ENCODE data around the gene HS3ST1. TPM values are rescaled to one million over a fixed set of nuclear protein-coding genes. Genes with fewer than 3 reads are reported as not detected.
A peak's percentile ranks its signal among the peaks of the same experiment; 100 is the strongest.

Gene HS3ST1
- polyA plus RNA-seq (ENCODE audit: insufficient read length in 12 of 12), result under 1 TPM in 10 of 12 donors, not detected in 2; 0.05 to 0.85 (median 0.27) TPM
- long read RNA-seq, donor 1, full-length matches to known transcripts, result 4 of 4 reads
- long read RNA-seq, donor 1, partial matches to known transcripts, result 0 of 4 reads
- long read RNA-seq, donor 1, other reads (novel, unspliced or antisense), result 0 of 4 reads
- long read RNA-seq, donor 2, result 0 reads
- long read RNA-seq, donor 3, result 0 reads
- long read RNA-seq, donor 4, result 0 reads
- long read RNA-seq, donor 5, result 0 reads
- long read RNA-seq, donor 6, full-length matches to known transcripts, result 1 of 1 reads
- long read RNA-seq, donor 6, partial matches to known transcripts, result 0 of 1 reads
- long read RNA-seq, donor 6, other reads (novel, unspliced or antisense), result 0 of 1 reads
- long read RNA-seq, donor 7, result 0 reads
- long read RNA-seq, donor 8, full-length matches to known transcripts, result 1 of 1 reads
- long read RNA-seq, donor 8, partial matches to known transcripts, result 0 of 1 reads
- long read RNA-seq, donor 8, other reads (novel, unspliced or antisense), result 0 of 1 reads
- long read RNA-seq, donor 9, full-length matches to known transcripts, result 3 of 3 reads
- long read RNA-seq, donor 9, partial matches to known transcripts, result 0 of 3 reads
- long read RNA-seq, donor 9, other reads (novel, unspliced or antisense), result 0 of 3 reads
- long read RNA-seq, donor 10, result 0 reads
- long read RNA-seq, donor 11, result 0 reads

DNA sequence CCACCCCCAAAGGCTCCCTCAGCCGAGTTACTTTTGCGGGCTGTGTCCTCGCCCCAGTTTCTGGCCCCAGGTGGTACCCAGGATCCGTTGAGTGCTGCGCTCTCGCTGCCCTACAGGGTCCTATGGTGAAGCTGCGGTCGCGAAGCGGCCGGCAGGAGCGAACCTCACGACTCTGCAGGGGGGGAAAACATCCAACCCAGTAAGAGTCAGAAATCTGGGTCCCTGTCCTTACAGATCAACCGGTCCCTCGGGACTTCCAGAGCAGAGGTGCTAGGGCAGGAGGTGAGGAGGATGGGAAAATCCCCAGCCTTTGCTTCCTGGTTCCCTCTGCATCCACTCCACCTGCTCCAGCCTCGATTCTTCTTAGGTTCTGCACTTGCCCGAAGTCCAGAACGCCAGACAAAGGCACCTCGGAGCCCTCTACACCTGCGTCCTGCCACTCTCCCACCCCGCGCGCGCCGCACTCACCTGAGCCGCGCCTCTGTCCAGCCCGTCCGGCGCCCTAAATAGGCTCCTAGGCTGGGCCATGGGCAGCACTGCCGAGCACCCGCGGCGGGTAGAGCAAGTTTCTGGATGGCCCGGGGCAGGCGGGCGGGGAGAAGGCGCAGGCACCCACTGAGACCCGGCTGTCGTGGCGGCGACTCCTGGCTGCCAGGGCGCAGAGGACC is at the start of gene HS3ST1:
Gene HS3ST1 (minus strand): TSS at position 664 of the 668 bp plus-strand sequence. CDS start 28,889 bp downstream, outside the sequence.
- DNase-seq, result no peak

DNA sequence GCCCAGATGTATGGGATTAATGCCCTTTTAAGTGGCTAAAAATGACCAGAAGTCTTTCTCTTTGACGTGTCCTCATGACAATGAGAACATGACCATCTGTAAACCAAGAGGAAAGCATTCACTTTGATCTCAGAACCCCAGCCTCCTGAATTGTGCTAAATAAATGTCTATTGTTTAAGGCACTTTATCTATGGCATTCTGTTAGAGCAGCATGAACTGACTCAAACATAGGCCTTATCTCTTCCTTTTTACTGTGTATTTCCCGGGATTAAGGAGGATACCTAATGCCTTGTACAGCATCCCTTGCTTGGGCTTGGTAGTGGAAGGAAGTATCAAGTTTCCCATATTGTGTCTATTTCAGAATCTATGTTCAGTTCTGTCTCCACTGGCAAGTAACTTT is 47.2 kb upstream of the HS3ST1 start:
- no peak for DNase-seq

DNA sequence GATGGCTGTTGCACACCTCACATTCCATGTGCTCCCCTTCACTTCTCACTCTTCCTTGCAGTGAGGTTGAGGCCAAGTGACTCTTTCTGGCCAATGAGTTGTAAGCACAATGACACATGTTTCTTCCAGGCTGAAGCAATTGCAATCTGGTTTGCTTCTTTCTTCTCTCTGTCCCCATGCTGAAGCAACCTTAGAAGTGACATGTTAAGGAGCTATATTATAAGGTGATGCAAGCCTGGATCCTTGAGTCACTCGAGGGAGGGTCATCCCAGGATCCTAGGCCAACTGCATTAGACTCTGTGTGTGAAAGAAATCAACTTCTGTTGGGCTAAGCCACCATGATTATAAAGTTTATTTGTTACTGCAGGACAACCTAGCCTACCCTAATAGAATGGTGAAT is 45.5 kb upstream of the HS3ST1 start:
- no peak for DNase-seq

DNA sequence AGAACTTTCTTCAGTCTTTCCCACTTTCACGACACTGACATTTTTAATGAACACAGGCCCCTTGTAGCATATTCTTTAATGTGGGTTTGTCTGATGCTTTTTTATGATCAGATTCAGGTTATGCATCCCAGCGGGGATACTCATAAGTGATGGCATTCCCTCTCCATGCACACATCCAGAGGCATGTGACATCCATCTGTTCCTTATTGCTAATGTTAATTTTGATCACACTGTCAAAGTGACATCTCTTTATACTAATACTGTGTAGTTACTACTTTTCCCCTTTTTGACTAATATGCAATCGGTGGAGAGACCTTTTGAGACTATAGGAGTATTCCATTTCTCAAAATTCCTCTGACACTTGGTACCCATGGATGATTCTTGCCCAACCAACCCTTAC is 43.8 kb upstream of the HS3ST1 start:
- no peak for DNase-seq

DNA sequence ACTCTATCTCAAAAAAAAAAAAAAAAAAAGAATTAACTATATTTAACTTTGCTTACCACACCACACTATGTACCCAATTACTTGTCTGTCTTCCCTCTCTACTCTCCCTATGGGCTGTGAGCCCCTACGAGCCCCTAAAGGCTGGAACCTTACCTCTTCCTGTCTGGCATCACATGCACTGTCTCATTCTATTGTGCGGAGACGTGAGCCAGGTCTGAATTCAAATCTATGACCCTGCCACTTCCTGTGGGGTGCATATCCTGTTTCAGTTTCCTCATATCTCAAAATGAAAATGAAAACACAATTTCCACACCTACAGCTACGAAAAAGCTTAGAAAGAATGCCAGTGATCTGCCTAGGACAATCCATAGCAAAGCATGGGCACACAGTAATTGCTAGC is 42.9 kb upstream of the HS3ST1 start:
- peak; percentile 15 for DNase-seq

DNA sequence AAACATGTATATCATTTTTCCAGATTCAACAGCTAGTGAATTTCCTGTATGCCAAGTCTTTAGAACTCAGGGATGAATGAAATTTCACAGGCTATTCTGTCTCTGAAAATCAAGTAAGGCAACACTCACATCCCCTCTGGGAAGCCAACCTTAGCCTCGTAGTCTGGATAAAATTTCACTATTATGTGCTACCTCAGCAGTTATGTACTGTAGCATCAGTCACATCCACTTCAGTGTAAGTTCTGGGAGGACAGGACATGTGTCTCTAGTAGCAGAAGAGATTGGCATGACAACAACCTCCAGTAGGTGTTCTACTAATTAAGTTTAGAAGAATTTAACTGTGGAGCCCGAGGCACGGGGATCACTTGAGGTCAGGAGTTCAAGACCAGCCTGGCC is 42.4 kb upstream of the HS3ST1 start:
- DNase-seq, result no peak

DNA sequence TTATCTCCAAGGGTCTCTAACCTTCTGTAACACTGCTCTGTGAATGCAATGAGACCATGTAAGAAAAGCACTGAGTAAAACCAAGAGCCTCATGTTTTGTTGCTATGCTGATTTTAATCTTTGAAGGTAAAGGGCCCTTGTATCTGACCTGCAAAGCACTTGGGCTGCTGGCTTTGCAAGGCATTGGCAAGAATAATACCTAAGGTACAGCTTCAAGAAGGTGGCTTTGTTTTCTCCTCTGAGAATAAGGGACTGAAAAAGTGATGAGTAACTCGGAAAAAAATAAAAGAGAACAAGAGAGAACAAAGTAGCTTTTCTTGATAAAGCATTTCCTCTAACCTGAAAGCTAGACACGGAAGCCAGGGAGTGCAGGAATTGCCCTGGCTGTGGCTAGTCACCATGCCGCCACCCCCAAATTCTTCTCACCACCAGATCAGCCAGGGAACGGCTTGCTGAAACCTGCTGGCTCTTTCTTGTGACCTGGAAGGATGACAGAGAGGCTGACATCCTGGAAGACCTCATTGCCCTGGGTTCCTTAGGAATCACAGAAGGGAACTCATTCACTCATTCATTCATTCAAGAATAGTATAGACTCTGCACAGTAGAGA is 41.8 kb upstream of the HS3ST1 start:
- DNase-seq, result no peak

DNA sequence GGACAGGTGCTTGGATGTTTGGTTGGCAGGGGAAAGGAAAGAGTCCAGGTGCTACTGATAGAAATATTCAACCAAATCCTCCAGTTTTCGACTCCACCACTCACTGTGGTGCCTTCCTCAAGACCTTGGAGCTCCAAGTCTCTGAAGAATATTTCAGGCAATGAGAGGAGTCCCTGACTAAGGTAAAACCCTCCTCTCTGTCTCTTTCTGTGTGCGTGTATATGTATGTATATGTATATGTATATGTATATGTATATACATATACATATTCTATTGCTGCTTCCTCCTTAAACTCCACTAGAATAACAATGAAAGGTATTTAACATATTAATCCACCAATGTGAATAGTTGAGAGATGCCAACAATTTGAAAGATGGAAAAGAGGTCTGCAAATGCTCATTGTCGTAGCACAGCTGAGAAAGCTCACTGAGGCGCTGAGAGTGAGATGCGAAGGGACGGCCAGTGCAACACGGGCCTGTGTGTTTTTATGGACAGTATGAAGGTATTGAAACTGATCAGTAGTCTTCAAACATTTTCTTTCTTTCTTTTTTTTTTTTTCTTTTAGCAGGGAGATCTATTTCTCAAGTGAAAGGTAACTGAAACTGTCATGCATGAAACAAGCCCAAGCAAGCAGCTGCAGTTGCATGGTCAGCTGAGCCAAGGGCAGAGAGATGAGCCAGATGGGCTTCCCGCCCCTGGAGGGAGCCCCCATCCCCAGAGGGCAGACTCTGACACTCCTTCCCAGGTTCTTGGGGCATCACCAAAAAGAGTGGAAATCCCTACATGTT is 41.1 kb upstream of the HS3ST1 start:
- DNase-seq, result no peak

DNA sequence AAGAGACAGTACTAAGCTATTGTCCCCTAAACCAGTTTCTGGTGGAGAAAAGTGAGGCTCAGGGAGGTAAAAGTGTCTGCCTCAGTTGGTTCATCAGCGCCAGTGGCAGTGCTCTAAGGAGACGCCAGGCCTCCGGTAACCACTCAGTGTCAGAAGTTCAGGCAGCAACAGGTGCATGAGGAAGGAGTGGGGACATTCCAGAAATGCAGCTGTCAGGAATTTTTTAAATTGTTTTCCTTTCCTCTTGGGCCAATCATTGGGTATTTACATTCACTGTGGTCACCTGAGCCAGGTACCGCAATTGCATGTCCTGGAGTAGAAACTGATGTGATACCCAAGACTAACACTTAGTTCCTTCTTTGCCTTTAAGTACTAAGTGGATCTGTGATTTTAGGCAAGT is 40.2 kb upstream of the HS3ST1 start:
- no peak for DNase-seq

DNA sequence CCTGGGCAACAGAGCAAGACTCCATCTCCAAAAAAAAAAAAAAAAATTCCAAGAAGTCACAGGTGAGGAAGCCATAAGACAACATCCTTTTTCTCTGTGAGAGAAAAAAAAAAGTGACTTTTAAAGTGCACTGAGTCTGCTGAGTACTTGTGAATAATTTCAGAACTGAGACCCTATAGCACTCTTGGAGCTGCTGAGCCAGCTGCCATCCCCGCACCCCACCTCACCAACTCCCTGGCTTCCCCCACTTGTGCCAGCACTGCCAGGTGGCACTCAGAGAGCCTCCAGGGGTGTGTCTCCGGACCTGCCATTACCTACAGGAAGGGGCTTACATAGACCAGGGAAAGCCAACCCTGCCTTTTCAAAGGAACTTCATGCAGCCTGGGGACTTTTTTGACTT is 39.2 kb upstream of the HS3ST1 start:
- DNase-seq, result no peak

DNA sequence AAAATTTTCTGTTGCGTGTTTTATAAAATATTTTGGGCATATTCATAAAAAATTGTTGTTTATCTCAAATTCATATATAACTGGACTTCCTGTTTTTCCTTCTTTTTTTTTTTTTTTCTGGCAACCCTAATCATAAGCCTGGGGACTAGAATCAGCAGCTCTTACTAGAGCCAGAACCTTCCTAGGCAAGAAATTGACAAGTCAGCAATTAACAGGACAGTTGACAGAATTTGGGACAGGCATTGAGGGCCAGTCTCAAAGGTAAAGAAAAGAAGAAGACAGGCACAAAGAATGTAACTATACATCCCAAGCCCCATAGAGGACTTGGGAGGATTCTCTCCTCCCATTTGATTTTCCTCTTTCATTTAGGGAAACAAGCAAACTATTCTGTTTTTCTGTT is 35.0 kb upstream of the HS3ST1 start:
- DNase-seq, result no peak

DNA sequence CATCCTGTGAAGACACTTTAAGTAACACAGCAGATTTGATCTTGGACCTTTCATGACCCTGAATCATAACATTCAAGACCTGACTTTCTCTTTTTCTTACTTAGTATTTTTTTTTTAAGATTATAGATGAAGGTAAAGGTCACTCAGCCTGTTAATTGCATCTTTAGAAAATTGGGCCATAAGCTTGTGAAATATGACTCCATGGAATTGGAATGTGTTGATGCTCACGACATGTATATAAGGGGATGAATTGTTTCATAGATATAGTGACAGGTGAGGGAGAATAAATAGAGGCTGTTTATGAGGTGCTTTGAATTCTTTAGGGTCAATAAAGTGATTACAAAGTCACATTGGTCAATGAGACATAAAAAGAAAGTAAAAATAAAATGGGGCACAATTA is 27.7 kb upstream of the HS3ST1 start:
- DNase-seq, result no peak

DNA sequence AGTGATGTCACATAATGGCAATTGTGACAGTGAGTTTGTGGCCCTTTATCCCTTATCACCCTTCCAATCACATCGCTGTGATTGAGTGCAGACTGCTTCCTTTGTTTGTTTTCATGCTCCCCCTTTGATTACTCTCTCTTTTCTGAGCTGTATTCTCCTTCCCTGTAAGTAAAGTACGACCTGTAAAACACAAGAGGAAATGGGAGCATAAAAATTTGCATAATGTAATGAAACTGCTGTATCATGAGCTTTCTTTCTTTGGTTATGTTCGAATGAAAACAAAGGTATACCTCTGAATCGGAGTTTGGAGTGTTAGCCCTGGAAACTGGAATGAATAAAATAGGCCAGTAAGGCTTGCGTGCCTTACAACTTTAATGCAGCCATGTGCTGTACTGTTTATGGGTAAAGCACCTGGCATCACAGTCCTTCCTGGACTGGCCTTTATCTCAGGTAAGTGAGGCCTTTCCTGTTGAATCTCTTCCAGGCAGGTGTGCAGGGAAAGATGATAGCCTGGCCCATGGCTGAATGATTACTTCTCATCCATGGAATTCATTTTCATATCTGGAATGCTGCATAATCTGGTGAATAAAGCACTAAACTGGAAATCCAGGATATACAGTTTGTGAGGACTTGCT is 26.6 kb upstream of the HS3ST1 start:
- no peak for DNase-seq

DNA sequence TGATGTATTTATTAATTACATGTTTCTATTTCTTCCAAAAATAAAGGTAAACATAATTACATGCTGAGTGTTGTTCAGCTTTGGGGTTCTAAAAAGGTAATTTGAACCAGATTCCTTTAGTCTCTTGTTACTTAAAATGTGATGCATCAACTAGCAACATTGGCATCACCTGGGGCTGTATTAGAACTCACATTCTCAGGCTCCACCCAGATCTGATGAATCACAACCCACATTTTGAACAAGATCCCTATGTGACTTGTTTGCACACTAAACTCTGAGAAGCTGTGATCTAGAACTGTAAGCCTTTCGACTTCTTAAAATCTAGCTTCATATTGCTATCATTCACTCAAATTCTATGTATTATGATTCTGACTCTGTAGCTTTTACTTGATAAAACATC is 23.0 kb upstream of the HS3ST1 start:
- DNase-seq, result no peak

DNA sequence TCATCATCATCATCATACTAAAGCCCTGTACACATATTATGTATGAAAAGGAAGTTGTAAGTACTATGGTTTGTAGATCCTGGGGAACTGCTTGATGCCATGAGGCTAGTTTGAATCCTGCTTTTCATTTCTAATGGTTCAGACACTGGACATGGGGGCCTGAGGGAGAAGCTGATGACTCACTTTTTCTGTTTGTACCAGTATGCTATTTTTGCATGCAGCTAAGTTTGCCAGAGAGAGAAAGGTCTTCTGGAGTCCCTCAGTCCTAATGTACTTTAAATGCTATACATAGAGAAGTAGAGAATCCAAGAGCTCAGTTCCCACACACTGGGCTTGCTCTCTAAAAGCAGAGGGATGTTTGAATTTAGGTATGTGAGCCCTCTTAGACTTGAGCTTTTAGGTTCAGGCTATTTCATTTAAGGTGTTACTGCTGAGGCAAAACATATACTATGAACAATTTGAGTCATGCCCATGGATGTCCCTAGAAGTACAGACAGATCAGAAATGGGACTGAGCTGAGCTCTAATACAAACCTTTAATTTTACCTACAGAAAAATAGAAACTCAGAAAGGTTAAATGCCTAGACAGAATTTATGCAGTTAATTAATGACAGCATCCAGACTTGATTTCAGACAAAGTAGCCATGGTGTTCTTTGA is 17.6 kb upstream of the HS3ST1 start:
- DNase-seq, result no peak

DNA sequence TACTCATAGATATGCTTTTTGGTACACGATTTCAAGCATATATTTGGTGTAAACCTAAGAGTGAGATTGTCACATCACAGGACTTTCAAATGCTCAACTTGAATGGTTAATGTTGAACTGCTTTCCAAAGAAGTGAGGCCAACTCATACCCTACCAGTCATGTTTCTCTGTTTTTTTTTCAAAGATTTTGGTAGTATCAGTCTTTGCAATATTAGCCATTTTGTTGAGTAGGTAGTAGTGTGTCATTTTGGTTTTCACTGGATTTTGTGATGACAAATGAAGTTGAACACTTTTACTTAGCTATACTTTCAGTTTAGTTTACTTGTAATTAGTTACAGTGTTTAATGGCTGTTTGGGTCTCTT is 12.5 kb upstream of the HS3ST1 start:
- no peak for DNase-seq

DNA sequence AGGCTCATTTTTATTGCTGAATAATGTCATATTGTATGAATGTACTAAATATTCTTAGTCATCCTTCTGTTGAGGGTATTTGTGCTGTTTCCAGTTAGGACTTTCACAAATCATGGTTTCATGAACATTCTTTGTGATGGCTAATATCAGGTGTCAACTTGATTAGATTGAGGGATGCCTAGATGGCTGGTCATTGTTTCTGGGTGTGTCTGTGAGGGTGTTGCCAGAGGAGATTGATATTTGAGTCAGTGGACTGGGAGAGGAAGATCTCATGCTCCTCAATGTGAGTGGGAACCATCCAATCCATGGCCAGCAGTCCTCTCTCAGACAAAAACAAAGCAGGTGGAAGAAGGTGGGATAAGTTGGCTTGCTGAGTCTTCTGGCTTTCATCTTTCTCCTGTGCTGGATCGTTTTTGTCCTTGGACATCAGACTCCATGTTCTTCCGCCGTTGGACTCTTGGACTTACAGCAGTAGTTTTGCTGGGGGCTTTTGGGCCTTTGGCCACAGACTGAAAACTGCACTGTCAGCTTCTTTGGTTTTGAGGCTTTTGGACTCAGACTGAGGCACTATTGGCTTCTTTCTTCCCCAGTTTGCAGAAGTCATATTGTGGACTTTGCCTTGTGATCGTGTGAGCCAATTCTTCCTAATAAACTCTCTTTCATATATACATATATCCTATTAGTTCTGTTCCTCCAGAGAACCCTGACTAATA is 11.9 kb upstream of the HS3ST1 start:
- no peak for DNase-seq

DNA sequence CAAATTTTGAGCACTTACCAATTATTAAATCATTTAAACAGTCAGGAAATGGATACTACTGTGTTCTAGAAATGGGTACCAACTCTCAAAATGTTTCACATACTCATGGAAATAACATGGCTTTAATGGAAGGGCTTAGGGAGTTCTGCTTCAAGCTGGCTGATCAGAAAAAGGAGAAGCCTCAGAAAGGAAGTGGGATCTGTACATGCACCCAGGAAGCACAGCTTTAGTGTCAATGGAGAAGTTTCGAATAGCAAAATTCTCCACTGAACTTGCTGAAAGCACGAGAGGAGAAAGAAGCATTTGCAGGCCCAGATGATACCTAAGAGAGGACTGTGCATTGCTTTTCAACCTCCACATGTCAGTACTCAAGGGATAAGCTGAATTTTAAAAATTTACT is 11.1 kb upstream of the HS3ST1 start:
- DNase-seq, result no peak

DNA sequence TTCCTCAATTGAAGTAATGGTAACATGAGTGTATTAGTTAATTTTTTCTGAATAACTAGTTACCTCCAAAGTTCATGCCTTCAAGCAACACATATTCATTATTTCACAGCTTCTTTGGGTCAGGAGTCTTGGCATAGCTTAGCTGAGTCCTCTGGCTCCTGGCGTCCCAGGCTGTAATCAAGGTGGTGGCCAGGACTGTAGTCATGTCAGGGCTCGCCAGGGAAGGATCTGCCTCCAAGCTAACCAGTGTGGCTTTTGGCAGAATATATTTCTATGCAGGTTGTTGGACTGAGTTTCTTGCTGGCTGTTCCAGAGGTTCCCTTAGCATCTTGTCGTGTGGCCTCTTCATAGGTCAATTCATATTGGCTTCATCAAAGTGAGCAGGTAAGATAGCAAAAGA is 10.0 kb upstream of the HS3ST1 start:
- no peak for DNase-seq

DNA sequence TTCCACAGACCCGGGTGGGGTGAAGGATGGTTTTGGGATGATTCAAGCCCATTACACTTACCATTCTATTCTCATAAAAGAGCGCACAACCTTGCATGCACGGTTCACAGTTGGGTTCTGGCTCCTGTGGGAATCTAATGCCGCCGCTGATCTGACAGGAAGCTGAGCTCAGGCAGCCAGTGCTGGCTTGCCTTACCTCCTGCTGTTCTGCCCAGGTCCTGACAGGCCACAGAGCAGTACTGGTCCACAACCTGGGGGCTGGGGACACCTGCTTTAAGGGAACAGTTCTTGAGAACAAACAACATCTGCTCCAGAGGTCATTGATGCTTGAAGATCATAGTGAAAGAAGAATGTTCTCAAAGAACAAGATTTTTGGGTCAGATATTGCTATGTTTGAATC is 8.0 kb upstream of the HS3ST1 start:
- DNase-seq, result no peak

Data from muscle of arm (tissue), 14 donors.